Adrenal gland (tissue), 5 donors: ENCODE measurements around the gene SLC22A13.

Experiments
- CTCF ChIP-seq, 6 experiments: fragments of 450-650 bp in 4 of 6; fragments of 200-600 bp in 2 of 6; sonication (generic) in 1 of 6; IDR thresholded peaks; 1 replicate in 5 of 6; 2 replicates in 1 of 6; pipeline versions ENCODE4 v1.5.1 to v1.8.0; 2016 to 2021; ENCODE audit warnings: antibody characterized with exemption in 6 of 6, mild to moderate bottlenecking in 2 of 6, moderate library complexity in 1 of 6
- POLR2A ChIP-seq, 2 donors: fragments of 450-650 bp; IDR thresholded peaks; one replicate each; pipeline ENCODE4 v1.6.1; 2017; ENCODE audit warnings: antibody characterized with exemption in 2 of 2, mild to moderate bottlenecking in 2 of 2, moderate library complexity in 1 of 2
- donor health status: DM: no; HTN: no; CAD: no.

DNA sequence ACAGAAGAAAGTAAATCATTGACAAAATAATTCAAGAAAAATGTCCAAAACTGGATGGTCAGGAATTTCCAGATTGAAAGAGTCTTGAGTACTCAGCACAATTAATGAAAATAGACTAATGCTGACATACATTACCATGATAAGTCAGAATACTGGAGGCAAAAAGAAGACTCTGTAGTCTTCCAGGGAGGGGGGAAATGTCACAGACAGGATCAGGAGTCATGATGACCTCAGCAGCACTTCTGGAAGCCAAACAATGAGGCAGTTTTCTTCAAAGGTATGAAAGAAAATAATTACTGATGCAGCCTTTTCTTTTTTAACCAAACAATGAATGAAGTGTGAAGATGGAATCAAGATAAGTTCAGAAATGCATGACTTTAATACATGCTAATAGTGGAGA, 30.1 kb upstream of the SLC22A13 start:
- no peak for TF ChIP-seq CTCF (IDR thresholded peaks at IDR 0.05)
- TF ChIP-seq POLR2A (IDR thresholded peaks at IDR 0.05): no peak
